ENCODE data around the gene OBP2B. TPM values are rescaled to one million over a fixed set of nuclear protein-coding genes. Genes with fewer than 3 reads are reported as not detected.

Gene OBP2B
- total and polyA plus RNA-seq, 10 of the 15 experiments (the other 5 are each of a cell fraction or from before 2014, with no cell fraction given), result not detected

- no peaks in the 10 kb centered on the region for H3K4me1 ChIP-seq (ENCODE audit: control insufficient read depth, insufficient read depth, low read length)
- no TSS peak for BruUV-seq (replicated peaks)
- no peaks in the 10 kb centered on the region for H3K36me3 ChIP-seq (ENCODE audit: control insufficient read depth in 2 of 2, insufficient read depth in 2 of 2, low read length in 1 of 2)
- H3K9me3 ChIP-seq (replicated peaks; ENCODE audit: control insufficient read depth, insufficient read depth, low read length), result no peaks in the 10 kb centered on the region
- RAD21 ChIA-PET (ENCODE audit: unreplicated experiment), result no interaction called here
- no peak overlapping the region for H3K4me3 ChIP-seq
- in situ Hi-C loops (cut with MboI) (no loop called here), intact Hi-C loops (cut with micrococcal nuclease; ENCODE audit: unreplicated experiment) (no loop called here)
- FAIRE-seq (no peak), DNase-seq (ENCODE audit: low read depth, low spot score) (no peak), ATAC-seq (no peak)
- no peak overlapping the region for H3K27ac ChIP-seq (ENCODE audit: control insufficient read depth, insufficient read depth)
- WGBS (ENCODE audit: insufficient coverage, insufficient replicate concordance, low lambda C conversion rate, missing lambda C conversion rate), result 39% methylated on average over 15 of the region's 16 CpGs
- no peak overlapping the region for H3K9ac ChIP-seq (ENCODE audit: control insufficient read depth, insufficient read depth, low read length)
- no peak for TF ChIP-seq POU2F2 (IDR thresholded peaks at IDR 0.05; ENCODE audit: borderline replicate concordance, low read depth, low read length)
- TF ChIP-seq PBX3 (IDR thresholded peaks at IDR 0.05; ENCODE audit: insufficient replicate concordance, low read depth, low read length), result no peak
- TF ChIP-seq ZBTB4 (CRISPR knock-in tag; IDR thresholded peaks at IDR 0.05), result no peak
- no peak for TF ChIP-seq KLF5 (IDR thresholded peaks at IDR 0.05; ENCODE audit: partially characterized antibody)
- TF ChIP-seq SMAD1 (IDR thresholded peaks at IDR 0.05; ENCODE audit: low read depth, partially characterized antibody), result no peak
- TF ChIP-seq MEF2B (IDR thresholded peaks at IDR 0.05; ENCODE audit: partially characterized antibody, poor library complexity, severe bottlenecking), result no peak
- TF ChIP-seq KAT2A (conservative IDR thresholded peaks at IDR 0.05; ENCODE audit: control insufficient read depth, low read depth, low read length), result no peak
- TF ChIP-seq HDGF (IDR thresholded peaks at IDR 0.05), result no peak
- TF ChIP-seq JUNB (IDR thresholded peaks at IDR 0.05), result no peak
- CTCF ChIA-PET, result interaction anchor here (1.4 kb wide), 1 partner anchor 21 kb away, joined by 4 read pairs; no protein-coding TSS in a partner anchor
- POLR2A ChIA-PET, result no interaction called here
- H3K79me2 ChIP-seq (ENCODE audit: control insufficient read depth, insufficient read depth, low read length), result no peaks in the 10 kb centered on the region
- no peak overlapping the region for H3K4me2 ChIP-seq (ENCODE audit: control insufficient read depth, insufficient read depth)
- SMC1A ChIA-PET (ENCODE audit: uncharacterized antibody, unreplicated experiment), result no interaction called here
- H3K27me3 ChIP-seq (replicated peaks in 1 of 2; ENCODE audit: control insufficient read depth in 2 of 2, insufficient read depth in 2 of 2, low read length in 1 of 2), result 0 out of 4 replicates have a peak, but pooled peaks cover 0 to 3% of the 10 kb centered on the region in 2 experiments
- H2AFZ ChIP-seq (ENCODE audit: control insufficient read depth, low read depth, low read length), result no peak overlapping the region
- no peaks in the 10 kb centered on the region for H4K20me1 ChIP-seq (ENCODE audit: control insufficient read depth, insufficient read depth)
These were observed 1.4 kb downstream of the OBP2B start for GRCh38 chr9:133207540-133208170.

Data from GM12878 (cell line).